H9 (cell line): ENCODE data around the gene CDH13. TPM values are rescaled to one million over a fixed set of nuclear protein-coding genes. Genes with fewer than 3 reads are reported as not detected.

Experiments used
- DNase-seq: peaks from one replicate; pipeline ENCODE4 v3.0.0-alpha.2; 2017
- H2AFZ ChIP-seq: one replicate; pipeline ENCODE4 v1.6.1; 2013; ENCODE audit warnings: mild to moderate bottlenecking, low read length, control low read depth, moderate library complexity
- H2AK5ac ChIP-seq: 2 replicates; pipeline ENCODE4 v1.6.1; 2013; ENCODE audit warnings: low read length, control low read depth, mixed read lengths; ENCODE audit not compliant: insufficient read length
- H2BK120ac ChIP-seq: one replicate; pipeline ENCODE4 v1.6.1; 2013; ENCODE audit warnings: low read depth, mild to moderate bottlenecking, low read length, control low read depth, inconsistent platforms; ENCODE audit not compliant: poor library complexity, severe bottlenecking
- H2BK12ac ChIP-seq: 2 replicates; pipeline ENCODE4 v1.6.1; 2013; ENCODE audit warnings: low read length, control low read depth, mixed read lengths, low read depth; ENCODE audit not compliant: insufficient read length
- H2BK15ac ChIP-seq: 2 replicates; pipeline ENCODE4 v1.6.1; 2013; ENCODE audit warnings: low read depth, low read length, control low read depth
- H2BK20ac ChIP-seq: one replicate; pipeline ENCODE4 v1.6.1; 2013; ENCODE audit warnings: low read depth, mild to moderate bottlenecking, low read length, control low read depth, inconsistent platforms; ENCODE audit not compliant: poor library complexity, severe bottlenecking
- H2BK5ac ChIP-seq: 2 replicates; pipeline ENCODE4 v1.6.1; 2013; ENCODE audit warnings: low read length, control low read depth, mixed read lengths; ENCODE audit not compliant: insufficient read length
- H3K14ac ChIP-seq: 2 replicates; pipeline ENCODE4 v1.6.1; 2013; ENCODE audit warnings: low read length, control low read depth; ENCODE audit not compliant: insufficient read depth
- H3K18ac ChIP-seq: 2 replicates; pipeline ENCODE4 v1.6.1; 2013; ENCODE audit warnings: low read depth, mild to moderate bottlenecking, mixed read lengths, low read length, control low read depth; ENCODE audit not compliant: insufficient read length
- H3K23ac ChIP-seq: 2 replicates; pipeline ENCODE4 v1.6.1; 2013; ENCODE audit warnings: low read length, control low read depth, mixed read lengths, low read depth; ENCODE audit not compliant: insufficient read length
- H3K23me2 ChIP-seq: 2 replicates; pipeline ENCODE4 v1.6.1; 2013; ENCODE audit warnings: low read depth, mild to moderate bottlenecking, mixed read lengths, low read length, control low read depth; ENCODE audit not compliant: insufficient read length, poor library complexity, severe bottlenecking
- H3K27ac ChIP-seq: 2 replicates; pipeline ENCODE4 v1.5.1; 2013; ENCODE audit warnings: low read length, control low read depth, mixed read lengths, low read depth; ENCODE audit not compliant: insufficient read length
- H3K27me3 ChIP-seq: 2 replicates; pipeline ENCODE4 v1.6.1; 2013; ENCODE audit warnings: low read length, control low read depth, inconsistent platforms; ENCODE audit not compliant: insufficient read depth
- H3K4ac ChIP-seq: 2 replicates; pipeline ENCODE4 v1.6.1; 2013; ENCODE audit warnings: low read depth, mild to moderate bottlenecking, control low read depth, inconsistent platforms, low read length, moderate library complexity
- H3K4me1 ChIP-seq: 2 replicates; pipeline ENCODE4 v1.6.1; 2013; ENCODE audit warnings: low read length, control low read depth, inconsistent platforms; ENCODE audit not compliant: insufficient read depth
- H3K4me2 ChIP-seq: 2 replicates; pipeline ENCODE4 v1.6.1; 2013; ENCODE audit warnings: low read length, control low read depth, mixed read lengths; ENCODE audit not compliant: insufficient read length, insufficient read depth
- H3K56ac ChIP-seq: 2 replicates; pipeline ENCODE4 v1.6.1; 2013; ENCODE audit warnings: low read depth, mild to moderate bottlenecking, mixed read lengths, low read length, control low read depth; ENCODE audit not compliant: insufficient read length
- H3K79me1 ChIP-seq: 2 replicates; pipeline ENCODE4 v1.6.1; 2013; ENCODE audit warnings: low read depth, mild to moderate bottlenecking, moderate library complexity, low read length, control low read depth, inconsistent platforms; ENCODE audit not compliant: insufficient read depth, poor library complexity, severe bottlenecking
- H3K79me2 ChIP-seq: 2 replicates; pipeline ENCODE4 v1.6.1; 2013; ENCODE audit warnings: low read length, control low read depth, inconsistent platforms; ENCODE audit not compliant: insufficient read depth
- H3K9ac ChIP-seq: 2 replicates; pipeline ENCODE4 v1.6.1; 2013; ENCODE audit warnings: low read length, control low read depth, mixed read lengths; ENCODE audit not compliant: insufficient read length; ENCODE audit errors: extremely low read depth
- H3K9me3 ChIP-seq: one replicate; pipeline ENCODE4 v1.6.1; 2013; ENCODE audit warnings: low read depth, low read length, inconsistent platforms; ENCODE audit not compliant: control insufficient read depth
- H3T11ph ChIP-seq: one replicate; pipeline ENCODE4 v1.6.1; 2013; ENCODE audit warnings: mild to moderate bottlenecking, low read length, control low read depth, inconsistent platforms
- H4K20me1 ChIP-seq: one replicate; pipeline ENCODE4 v1.6.1; 2013; ENCODE audit not compliant: control insufficient read depth, insufficient read length, insufficient read depth
- H4K5ac ChIP-seq: 2 replicates; pipeline ENCODE4 v1.6.1; 2013; ENCODE audit warnings: low read depth, mild to moderate bottlenecking, mixed read lengths, low read length, control low read depth; ENCODE audit not compliant: insufficient read length
- H4K8ac ChIP-seq: replicated peaks from 2 replicates; pipeline ENCODE4 v1.6.1; 2013; ENCODE audit warnings: low read length, control low read depth, mixed read lengths, low read depth; ENCODE audit not compliant: insufficient read length
- H4K91ac ChIP-seq: 2 replicates; pipeline ENCODE4 v1.6.1; 2013; ENCODE audit warnings: low read depth, mild to moderate bottlenecking, moderate library complexity, mixed read lengths, low read length, control low read depth; ENCODE audit not compliant: insufficient read length
- H3K27ac Mint-ChIP-seq, 3 experiments: 2 replicates in 2 of 3; 3 replicates in 1 of 3; pipeline ENCODE4 v1.8.0; 2020 to 2021; ENCODE audit warnings: mixed read lengths in 3 of 3, mild to moderate bottlenecking in 1 of 3, moderate library complexity in 1 of 3
- H3K27me3 Mint-ChIP-seq: 2 replicates; pipeline ENCODE4 v1.8.0; 2021; ENCODE audit warnings: low read depth, mild to moderate bottlenecking, moderate library complexity, mixed read lengths
- H3K36me3 Mint-ChIP-seq, 3 experiments: 2 replicates in 2 of 3; 3 replicates in 1 of 3; pipeline ENCODE4 v1.8.0; 2020 to 2021; ENCODE audit warnings: low read depth in 3 of 3, mixed read lengths in 3 of 3; ENCODE audit not compliant: insufficient read depth in 1 of 3
- H3K4me1 Mint-ChIP-seq, 2 experiments: 2 replicates each; pipeline ENCODE4 v1.8.0; 2020; ENCODE audit warnings: mixed read lengths in 2 of 2
- H3K4me3 Mint-ChIP-seq, 2 experiments: 2 replicates in 1 of 2; 3 replicates in 1 of 2; pipeline ENCODE4 v1.8.0; 2020 to 2021; ENCODE audit warnings: mild to moderate bottlenecking in 2 of 2, mixed read lengths in 2 of 2, moderate library complexity in 1 of 2
- H3K9me3 Mint-ChIP-seq, 2 experiments: 2 replicates in 1 of 2; 3 replicates in 1 of 2; pipeline ENCODE4 v1.8.0; 2020; ENCODE audit warnings: mild to moderate bottlenecking in 2 of 2, mixed read lengths in 2 of 2, moderate library complexity in 1 of 2
- CTCF ChIP-seq: fragments of 200-600 bp; sonication (generic); conservative IDR thresholded peaks from 3 replicates; pipeline ENCODE4 v1.8.0; 2021; ENCODE audit warnings: antibody characterized with exemption, mild to moderate bottlenecking
- WGBS: extraction: QIAGEN DNeasy Blood & Tissue Kit; methylation state at CpG from one replicate; pipeline ENCODE4 v1.1.7; 2013; ENCODE audit warnings: missing lambda C conversion rate, low lambda C conversion rate, mixed read lengths; ENCODE audit not compliant: insufficient read length; ENCODE audit errors: extremely low coverage; 5-methylcytosine and 5-hydroxymethylcytosine counted together
- total RNA-seq: library from RNA; stranded (reverse); gene quantifications from 2 replicates; pipeline ENCODE4 v1.2.1, GENCODE V29; 2021

CDH13 gene
- total RNA-seq, 1 experiment from 2014 or later, result 1.5 TPM

DNA sequence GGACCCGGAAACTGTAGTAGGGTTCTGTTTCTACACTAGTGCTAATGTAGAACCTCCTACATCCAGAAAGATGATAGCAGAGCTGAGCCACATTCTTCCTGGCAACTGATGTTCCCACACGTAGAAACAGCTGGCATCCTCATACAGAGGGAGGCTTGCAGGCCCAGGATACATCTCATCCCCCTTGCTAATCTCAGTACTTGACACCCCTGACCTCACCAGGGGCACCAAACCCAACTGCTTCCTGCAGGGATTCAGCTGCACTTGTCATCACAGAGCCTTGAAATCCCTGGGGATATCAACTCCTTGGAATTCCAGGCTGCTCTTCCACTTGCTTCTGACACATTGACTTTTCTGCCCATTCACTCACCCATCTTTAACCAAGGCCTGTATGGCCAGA, 1105.8 kb downstream of the CDH13 start:
- H3K27ac Mint-ChIP-seq, result no peak overlapping the region
- Histone ChIP-seq H2AK5ac (no peak overlapping the region), H2BK15ac (no peak overlapping the region), H3K14ac (no peak overlapping the region), H3K79me2 (no peaks in the 10 kb centered on the region), H2AFZ (no peak overlapping the region), H3K23ac (no peak overlapping the region), H3K18ac (no peak overlapping the region), H3K9ac (no peak overlapping the region), H3T11ph (no peak overlapping the region), H2BK120ac (no peak overlapping the region), H3K4ac (no peak overlapping the region), H2BK5ac (no peak overlapping the region), H3K4me1 (no peaks in the 10 kb centered on the region), H4K91ac (no peak overlapping the region), H3K79me1 (no peaks in the 10 kb centered on the region), H4K5ac (no peak overlapping the region), H3K4me2 (no peak overlapping the region), H2BK12ac (no peak overlapping the region), H3K9me3 (peaks cover 4% of the 10 kb centered on the region), H3K27me3 (no peaks in the 10 kb centered on the region), H3K23me2 (no peaks in the 10 kb centered on the region), H2BK20ac (no peak overlapping the region), H4K20me1 (peaks cover under 1% of the 10 kb centered on the region), H3K27ac (no peak overlapping the region), H3K56ac (no peak overlapping the region), H4K8ac (no peak overlapping the region)
- no peak overlapping the region for H3K4me3 Mint-ChIP-seq
- H3K4me1 Mint-ChIP-seq, result peaks cover 3% of the 10 kb centered on the region in 2 experiments; a peak in 2 of 4 replicates
- peaks cover 16 to 27% of the 10 kb centered on the region in 2 experiments for H3K9me3 Mint-ChIP-seq
- WGBS, result no CpG with 5 or more reads among the region's 2 CpGs
- H3K36me3 Mint-ChIP-seq, result peaks cover 6 to 12% (median 12%) of the 10 kb centered on the region in 3 experiments
- peaks cover 6% of the 10 kb centered on the region for H3K27me3 Mint-ChIP-seq
- DNase-seq, result no peak
- no peak for TF ChIP-seq CTCF
